Thyroid gland (tissue), 4 donors: ENCODE data around the gene SNX21. TPM values are rescaled to one million over a fixed set of nuclear protein-coding genes. Genes with fewer than 3 reads are reported as not detected.

ENCODE experiments used
- DNase-seq, 2 donors: peaks; one replicate each; pipeline ENCODE4 v3.0.0-alpha.2; 2019
- H3K27ac ChIP-seq, 3 donors: fragments of 200-600 bp; sonication (generic); 1 replicate in 2 of 3; 2 replicates in 1 of 3; pipeline ENCODE4 v1.5.1; 2016 to 2019; ENCODE audit warnings: mild to moderate bottlenecking in 1 of 3, moderate library complexity in 1 of 3
- H3K27me3 ChIP-seq: fragments of 200-600 bp; sonication (generic); one replicate; pipeline ENCODE4 v1.5.1; 2019
- H3K36me3 ChIP-seq, 2 donors: fragments of 200-600 bp; sonication (generic); one replicate each; pipeline ENCODE4 v1.5.1; 2016 to 2019
- H3K4me1 ChIP-seq, 2 donors: fragments of 200-600 bp; sonication (generic); one replicate each; pipeline ENCODE4 v1.5.1; 2017 to 2019
- H3K4me3 ChIP-seq, 3 donors: fragments of 200-600 bp; sonication (generic); replicated peaks in 1 of 3; 1 replicate in 2 of 3; 2 replicates in 1 of 3; pipeline ENCODE4 v1.5.1; 2016; ENCODE audit warnings: mild to moderate bottlenecking in 1 of 3
- H3K9me3 ChIP-seq: fragments of 200-600 bp; sonication (generic); one replicate; pipeline ENCODE4 v1.5.1; 2017
- POLR2A ChIP-seq, 2 donors: fragments of 450-650 bp; IDR thresholded peaks; one replicate each; pipeline ENCODE4 v1.6.1; 2017; ENCODE audit warnings: antibody characterized with exemption in 2 of 2, mild to moderate bottlenecking in 2 of 2, moderate library complexity in 1 of 2
- WGBS, 2 donors: methylation state at CpG; one replicate each; pipeline ENCODE4 v1.1.5; 2017; 5-methylcytosine and 5-hydroxymethylcytosine counted together
- intact Hi-C: fragments of 100-400 bp; cut with DNase I; formaldehyde crosslinking; loops from one replicate; pipeline ENCODE4 v1.15.1; 2023
- total RNA-seq, 4 donors: library from RNA; depleted of rRNA; stranded (reverse); fragments of >200 nt; gene quantifications; one replicate each; pipeline ENCODE4 v1.2.3, GENCODE V29; 2016
- TF ChIP-seq, protein P1 (sequence below), 6 experiments: fragments of 200-600 bp in 3 of 6; fragments of 450-650 bp in 3 of 6; sonication (generic) in 3 of 6; IDR thresholded peaks; one replicate each; pipeline ENCODE4 v1.5.1; 2016 to 2019; ENCODE audit warnings: antibody characterized with exemption in 6 of 6, mild to moderate bottlenecking in 2 of 6, inconsistent platforms in 1 of 6, moderate library complexity in 1 of 6

The SNX21 gene
- total RNA-seq, 4 donors from 2014 or later: 41.5 to 54.9 (median 48.8) TPM

DNA sequence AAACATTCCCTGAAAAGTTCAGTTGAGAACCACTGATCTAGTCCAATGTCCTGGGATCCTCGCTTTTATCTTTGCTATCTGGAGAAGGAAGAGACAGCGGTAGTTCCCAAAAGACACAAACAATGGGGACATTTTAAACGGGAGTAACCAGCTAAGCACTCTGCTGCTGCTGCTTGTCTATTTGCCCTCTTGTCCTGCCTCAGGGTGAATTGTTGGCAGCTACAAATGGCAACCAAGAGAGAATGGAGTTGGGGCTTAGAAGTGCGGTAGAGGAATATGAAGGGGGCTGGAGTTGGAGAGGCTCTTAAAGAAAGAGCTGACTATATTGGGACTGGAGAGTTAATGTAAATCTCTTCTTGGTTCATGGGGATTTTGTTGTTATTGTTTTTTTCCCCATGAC lies 41.0 kb downstream of the SNX21 start:
- Histone ChIP-seq H3K36me3 (peaks cover 0 to 15% of the 10 kb centered on the region in 2 donors), H3K9me3 (no peaks in the 10 kb centered on the region), H3K4me1 (peaks cover 0 to 3% of the 10 kb centered on the region in 2 donors), H3K4me3 (no peak overlapping the region), H3K27ac (no peak overlapping the region), H3K27me3 (no peaks in the 10 kb centered on the region)
- 64 to 78% methylated on average over 4 of the region's 4 CpGs for WGBS, 2 donors
- no peak for DNase-seq
- no peak for TF ChIP-seq POLR2A (IDR thresholded peaks at IDR 0.05)
- TF ChIP-seq, protein P1, sequence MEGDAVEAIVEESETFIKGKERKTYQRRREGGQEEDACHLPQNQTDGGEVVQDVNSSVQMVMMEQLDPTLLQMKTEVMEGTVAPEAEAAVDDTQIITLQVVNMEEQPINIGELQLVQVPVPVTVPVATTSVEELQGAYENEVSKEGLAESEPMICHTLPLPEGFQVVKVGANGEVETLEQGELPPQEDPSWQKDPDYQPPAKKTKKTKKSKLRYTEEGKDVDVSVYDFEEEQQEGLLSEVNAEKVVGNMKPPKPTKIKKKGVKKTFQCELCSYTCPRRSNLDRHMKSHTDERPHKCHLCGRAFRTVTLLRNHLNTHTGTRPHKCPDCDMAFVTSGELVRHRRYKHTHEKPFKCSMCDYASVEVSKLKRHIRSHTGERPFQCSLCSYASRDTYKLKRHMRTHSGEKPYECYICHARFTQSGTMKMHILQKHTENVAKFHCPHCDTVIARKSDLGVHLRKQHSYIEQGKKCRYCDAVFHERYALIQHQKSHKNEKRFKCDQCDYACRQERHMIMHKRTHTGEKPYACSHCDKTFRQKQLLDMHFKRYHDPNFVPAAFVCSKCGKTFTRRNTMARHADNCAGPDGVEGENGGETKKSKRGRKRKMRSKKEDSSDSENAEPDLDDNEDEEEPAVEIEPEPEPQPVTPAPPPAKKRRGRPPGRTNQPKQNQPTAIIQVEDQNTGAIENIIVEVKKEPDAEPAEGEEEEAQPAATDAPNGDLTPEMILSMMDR (IDR thresholded peaks at IDR 0.05): no peak
- intact Hi-C loops: no loop called here

DNA sequence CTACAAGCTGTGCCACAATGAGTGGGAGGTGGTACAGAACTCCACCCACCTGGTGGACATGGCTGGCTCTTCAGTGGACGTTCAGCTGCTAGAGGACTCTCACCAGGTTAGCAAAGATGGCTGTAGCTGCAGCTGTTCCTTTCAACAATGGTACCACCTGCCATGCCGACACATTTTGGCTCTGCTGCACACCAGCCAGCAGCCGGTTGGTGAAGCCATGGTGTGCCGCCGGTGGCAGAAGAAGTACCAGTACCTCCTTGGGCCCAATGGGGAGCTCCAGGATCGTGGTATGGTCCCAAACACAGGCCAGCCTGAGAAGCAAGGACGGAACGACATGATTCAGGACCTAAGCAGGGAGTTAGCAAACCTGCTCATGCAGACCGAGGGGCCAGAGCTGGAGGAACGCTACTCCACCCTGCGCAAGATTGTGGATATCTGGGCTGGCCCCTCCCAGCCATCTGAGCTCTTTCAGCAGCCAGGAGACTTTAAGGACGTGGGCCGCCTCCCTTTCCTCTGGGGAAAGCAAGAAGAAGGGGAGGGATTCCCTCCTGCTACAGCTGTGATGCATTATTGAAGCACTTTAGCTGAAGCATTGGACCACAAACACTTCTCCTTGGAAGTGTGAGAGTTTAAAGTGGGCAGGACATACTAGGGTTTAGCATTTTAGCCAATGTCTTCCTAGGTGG lies 44.6 kb downstream of the SNX21 start:
- 81 to 95% methylated on average over 8 to 9 of the region's 13 CpGs for WGBS, 2 donors
- intact Hi-C loops: no loop called here
- H3K4me1 ChIP-seq: peaks cover 9 to 17% of the 10 kb centered on the region in 2 donors
- H3K9me3 ChIP-seq: no peaks in the 10 kb centered on the region
- no peak overlapping the region for H3K4me3 ChIP-seq
- H3K36me3 ChIP-seq: peaks cover under 1 to 20% of the 10 kb centered on the region in 2 donors
- no peak overlapping the region for H3K27ac ChIP-seq
- TF ChIP-seq POLR2A (IDR thresholded peaks at IDR 0.05): no peak
- TF ChIP-seq, protein P1 (IDR thresholded peaks at IDR 0.05): no peak
- no peak for DNase-seq
- no peaks in the 10 kb centered on the region for H3K27me3 ChIP-seq

DNA sequence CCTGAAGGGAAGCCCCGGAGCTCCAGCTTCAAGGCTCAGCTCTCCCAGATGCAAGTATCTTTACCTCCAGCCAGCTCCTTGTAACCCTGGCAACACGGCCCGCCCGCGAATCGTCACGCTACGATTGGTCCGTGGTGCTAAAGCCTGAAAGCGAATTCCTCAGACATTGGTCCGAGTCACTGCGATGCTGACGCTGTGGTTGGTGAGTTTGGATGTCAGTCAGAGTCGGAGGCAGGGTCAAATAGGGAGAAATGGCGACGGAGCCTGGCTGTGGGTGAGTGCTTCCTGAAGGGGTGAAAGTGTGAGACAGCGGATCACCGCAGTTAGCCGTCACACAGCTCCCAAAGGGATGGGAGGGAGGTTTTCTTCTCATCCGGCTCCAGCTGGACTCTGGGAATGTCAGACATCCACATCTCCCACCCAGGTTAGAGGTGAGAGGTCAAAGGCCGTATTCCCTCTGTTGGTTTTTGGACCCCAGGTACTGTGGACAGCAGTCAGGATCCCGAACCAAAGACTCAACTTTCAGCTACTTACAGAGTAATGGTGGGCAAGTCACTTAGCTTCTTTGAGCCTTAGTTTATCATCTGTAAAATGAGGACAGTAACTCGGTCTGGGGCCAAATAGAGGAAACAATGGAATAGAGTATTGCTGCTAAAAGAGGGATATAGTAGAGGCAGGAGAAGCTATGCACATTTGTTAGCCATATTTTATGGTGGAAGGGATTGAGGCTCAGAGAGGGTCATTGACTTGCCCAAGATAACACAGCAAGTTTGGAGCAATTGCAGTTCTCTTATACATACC lies 47.6 kb downstream of the SNX21 start, which contains the start of gene ZSWIM1:
ZSWIM1 (plus strand) TSS at position 240 of the 801 bp plus-strand sequence. CDS start 1,366 bp downstream, outside the sequence.
- intact Hi-C loops: no loop called here
- DNase-seq: peak; percentile 99 to 100
- peaks cover 9 to 21% of the 10 kb centered on the region in 2 donors for H3K4me1 ChIP-seq
- peaks cover 9 to 29% of the 10 kb centered on the region in 2 donors for H3K36me3 ChIP-seq
- no peaks in the 10 kb centered on the region for H3K9me3 ChIP-seq
- WGBS, 2 donors: 0% methylated on average over 22 to 23 of the region's 23 CpGs
- H3K4me3 ChIP-seq: peak within 1 kb of the TSS in 2 of 3 donors; percentile 48 to 88
- TF ChIP-seq, protein P1 (IDR thresholded peaks at IDR 0.05): no peak
- peak in 1 of 2 donors; percentile 73 for TF ChIP-seq POLR2A (IDR thresholded peaks at IDR 0.05)
- H3K27me3 ChIP-seq: no peaks in the 10 kb centered on the region
- peak within 1 kb of the TSS; percentile 80 to 97 (median 86) for H3K27ac ChIP-seq

DNA sequence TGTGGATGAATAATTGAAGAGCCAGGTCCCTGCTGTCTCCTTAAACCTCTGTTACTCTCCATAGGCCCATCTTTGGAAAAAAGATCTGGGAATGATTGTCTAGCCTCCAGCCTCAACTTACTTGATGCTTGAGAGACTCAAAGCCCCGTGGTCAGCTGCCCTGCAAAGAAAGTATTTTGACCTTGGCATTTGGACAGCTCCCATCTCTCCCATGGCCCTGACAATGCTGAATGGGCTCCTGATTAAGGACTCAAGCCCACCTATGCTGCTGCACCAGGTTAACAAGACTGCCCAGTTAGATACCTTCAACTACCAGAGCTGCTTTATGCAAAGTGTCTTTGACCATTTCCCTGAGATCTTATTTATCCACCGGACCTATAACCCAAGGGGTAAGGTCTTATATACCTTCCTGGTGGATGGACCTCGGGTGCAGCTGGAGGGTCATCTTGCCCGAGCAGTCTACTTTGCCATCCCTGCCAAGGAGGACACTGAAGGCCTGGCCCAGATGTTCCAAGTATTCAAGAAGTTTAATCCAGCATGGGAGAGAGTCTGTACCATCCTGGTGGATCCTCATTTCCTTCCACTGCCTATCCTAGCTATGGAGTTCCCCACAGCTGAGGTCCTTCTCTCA lies 49.0 kb downstream of the SNX21 start:
- Histone ChIP-seq H3K4me1 (peaks cover 9 to 21% of the 10 kb centered on the region in 2 donors), H3K27me3 (no peaks in the 10 kb centered on the region), H3K4me3 (no peak overlapping the region), H3K27ac (no peak overlapping the region), H3K9me3 (no peaks in the 10 kb centered on the region), H3K36me3 (peaks cover 9 to 23% of the 10 kb centered on the region in 2 donors)
- no peak for DNase-seq
- 84 to 89% methylated on average over 4 of the region's 4 CpGs for WGBS, 2 donors
- no peak for TF ChIP-seq POLR2A (IDR thresholded peaks at IDR 0.05)
- intact Hi-C loops: no loop called here

DNA sequence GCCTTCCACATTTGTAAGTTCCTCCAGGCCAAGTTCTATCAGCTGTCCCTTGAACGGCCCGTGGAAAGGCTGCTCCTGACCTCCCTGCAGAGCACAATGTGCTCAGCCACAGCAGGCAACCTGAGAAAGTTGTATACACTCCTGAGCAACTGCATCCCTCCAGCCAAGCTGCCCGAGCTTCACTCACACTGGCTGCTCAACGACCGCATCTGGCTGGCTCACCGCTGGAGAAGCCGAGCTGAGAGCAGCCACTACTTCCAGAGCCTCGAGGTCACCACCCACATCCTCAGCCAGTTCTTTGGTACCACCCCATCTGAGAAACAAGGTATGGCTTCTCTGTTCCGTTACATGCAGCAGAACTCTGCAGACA lies 49.5 kb downstream of the SNX21 start:
- 81 to 86% methylated on average over 8 to 9 of the region's 9 CpGs for WGBS, 2 donors
- TF ChIP-seq, protein P1 (IDR thresholded peaks at IDR 0.05): no peak
- no peak for TF ChIP-seq POLR2A (IDR thresholded peaks at IDR 0.05)
- intact Hi-C loops: no loop called here
- no peak overlapping the region for H3K4me3 ChIP-seq
- no peaks in the 10 kb centered on the region for H3K27me3 ChIP-seq
- no peak overlapping the region for H3K27ac ChIP-seq
- H3K4me1 ChIP-seq: peaks cover 9 to 21% of the 10 kb centered on the region in 2 donors
- DNase-seq: no peak
- no peaks in the 10 kb centered on the region for H3K9me3 ChIP-seq
- peaks cover 9 to 18% of the 10 kb centered on the region in 2 donors for H3K36me3 ChIP-seq
